ENCODE data around the gene TSPAN14.

The TSPAN14 gene

DNA sequence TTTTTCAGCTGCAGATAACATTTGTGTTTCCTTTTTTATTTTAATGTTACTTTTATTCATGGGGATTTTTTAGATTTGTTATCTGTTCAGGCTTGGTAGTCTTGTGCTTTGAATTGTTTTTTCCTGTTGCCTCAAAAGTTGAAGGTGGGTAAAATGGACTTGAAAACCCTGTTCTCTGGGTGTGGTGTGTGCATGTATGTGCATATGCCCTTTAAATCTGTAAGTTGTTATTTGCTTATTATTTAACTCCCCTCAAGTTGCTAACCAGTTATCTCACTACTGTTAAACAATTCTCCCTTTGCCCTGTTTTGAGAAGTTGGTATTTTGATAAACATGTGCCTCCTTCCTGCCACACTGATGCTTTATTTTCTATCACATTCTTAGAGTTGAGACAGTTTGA is 30.6 kb downstream of the TSPAN14 start:
- DNase-seq (ENCODE audit: low read depth) = no peak
- no peak overlapping the region for H3K4me3 ChIP-seq (ENCODE audit: low read depth, low read length)
- TF ChIP-seq, protein P1, sequence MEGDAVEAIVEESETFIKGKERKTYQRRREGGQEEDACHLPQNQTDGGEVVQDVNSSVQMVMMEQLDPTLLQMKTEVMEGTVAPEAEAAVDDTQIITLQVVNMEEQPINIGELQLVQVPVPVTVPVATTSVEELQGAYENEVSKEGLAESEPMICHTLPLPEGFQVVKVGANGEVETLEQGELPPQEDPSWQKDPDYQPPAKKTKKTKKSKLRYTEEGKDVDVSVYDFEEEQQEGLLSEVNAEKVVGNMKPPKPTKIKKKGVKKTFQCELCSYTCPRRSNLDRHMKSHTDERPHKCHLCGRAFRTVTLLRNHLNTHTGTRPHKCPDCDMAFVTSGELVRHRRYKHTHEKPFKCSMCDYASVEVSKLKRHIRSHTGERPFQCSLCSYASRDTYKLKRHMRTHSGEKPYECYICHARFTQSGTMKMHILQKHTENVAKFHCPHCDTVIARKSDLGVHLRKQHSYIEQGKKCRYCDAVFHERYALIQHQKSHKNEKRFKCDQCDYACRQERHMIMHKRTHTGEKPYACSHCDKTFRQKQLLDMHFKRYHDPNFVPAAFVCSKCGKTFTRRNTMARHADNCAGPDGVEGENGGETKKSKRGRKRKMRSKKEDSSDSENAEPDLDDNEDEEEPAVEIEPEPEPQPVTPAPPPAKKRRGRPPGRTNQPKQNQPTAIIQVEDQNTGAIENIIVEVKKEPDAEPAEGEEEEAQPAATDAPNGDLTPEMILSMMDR (IDR thresholded peaks at IDR 0.05; ENCODE audit: low read depth, low read length) = no peak
- TF ChIP-seq POLR2A (IDR thresholded peaks at IDR 0.05; ENCODE audit: extremely low read depth, insufficient read length) (no peak), MYC (IDR thresholded peaks at IDR 0.05; ENCODE audit: low read depth, low read length) (no peak)
- TF ChIP-seq, protein P2, sequence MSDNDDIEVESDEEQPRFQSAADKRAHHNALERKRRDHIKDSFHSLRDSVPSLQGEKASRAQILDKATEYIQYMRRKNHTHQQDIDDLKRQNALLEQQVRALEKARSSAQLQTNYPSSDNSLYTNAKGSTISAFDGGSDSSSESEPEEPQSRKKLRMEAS (IDR thresholded peaks at IDR 0.05; ENCODE audit: low read depth, low read length) = no peak

DNA sequence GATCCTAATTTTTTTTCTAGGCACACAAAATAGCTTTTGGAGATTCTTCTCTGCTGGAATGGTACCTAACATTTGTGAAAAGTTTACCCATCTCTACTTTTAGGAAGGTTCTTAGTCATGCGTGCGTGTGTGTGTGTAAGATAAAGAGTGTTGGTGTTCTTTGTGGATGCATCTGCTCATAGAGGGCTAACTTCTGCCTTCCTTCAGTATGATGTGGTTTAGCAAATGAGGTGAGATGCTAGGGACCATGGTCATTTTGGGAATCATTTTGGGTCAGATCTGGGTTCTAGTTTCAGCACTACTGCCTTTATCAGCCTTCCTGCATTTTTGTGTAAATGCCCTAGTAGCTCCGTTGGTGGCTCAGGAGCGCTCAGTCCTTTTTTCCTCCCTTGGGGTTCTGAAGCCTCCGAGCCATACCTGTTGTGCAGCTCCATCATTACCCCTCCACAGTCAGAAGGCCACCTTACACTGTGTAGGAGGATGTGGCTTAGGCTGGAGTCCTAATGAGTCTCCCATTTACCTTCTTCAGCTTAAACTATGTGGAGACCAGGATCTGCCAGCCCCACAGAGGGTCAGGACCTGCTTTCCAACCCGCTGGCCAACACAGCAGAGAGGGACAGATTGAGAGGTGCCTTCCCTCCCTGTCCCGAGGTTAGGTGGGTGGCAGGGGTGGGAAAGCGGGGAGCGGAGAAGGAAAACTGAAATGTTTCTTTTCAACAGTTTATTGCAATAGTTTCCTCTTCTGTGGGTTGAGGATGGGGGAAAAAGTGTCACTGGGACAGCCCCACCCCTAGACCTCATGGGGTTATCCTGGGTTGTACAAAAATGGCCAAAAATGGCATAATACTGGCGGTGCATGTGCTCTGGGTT is 31.2 kb downstream of the TSPAN14 start:
- peak; percentile 58 for DNase-seq (ENCODE audit: low read depth)
- TF ChIP-seq POLR2A (IDR thresholded peaks at IDR 0.05; ENCODE audit: extremely low read depth, insufficient read length) = no peak
- no peak overlapping the region for H3K4me3 ChIP-seq (ENCODE audit: low read depth, low read length)

DNA sequence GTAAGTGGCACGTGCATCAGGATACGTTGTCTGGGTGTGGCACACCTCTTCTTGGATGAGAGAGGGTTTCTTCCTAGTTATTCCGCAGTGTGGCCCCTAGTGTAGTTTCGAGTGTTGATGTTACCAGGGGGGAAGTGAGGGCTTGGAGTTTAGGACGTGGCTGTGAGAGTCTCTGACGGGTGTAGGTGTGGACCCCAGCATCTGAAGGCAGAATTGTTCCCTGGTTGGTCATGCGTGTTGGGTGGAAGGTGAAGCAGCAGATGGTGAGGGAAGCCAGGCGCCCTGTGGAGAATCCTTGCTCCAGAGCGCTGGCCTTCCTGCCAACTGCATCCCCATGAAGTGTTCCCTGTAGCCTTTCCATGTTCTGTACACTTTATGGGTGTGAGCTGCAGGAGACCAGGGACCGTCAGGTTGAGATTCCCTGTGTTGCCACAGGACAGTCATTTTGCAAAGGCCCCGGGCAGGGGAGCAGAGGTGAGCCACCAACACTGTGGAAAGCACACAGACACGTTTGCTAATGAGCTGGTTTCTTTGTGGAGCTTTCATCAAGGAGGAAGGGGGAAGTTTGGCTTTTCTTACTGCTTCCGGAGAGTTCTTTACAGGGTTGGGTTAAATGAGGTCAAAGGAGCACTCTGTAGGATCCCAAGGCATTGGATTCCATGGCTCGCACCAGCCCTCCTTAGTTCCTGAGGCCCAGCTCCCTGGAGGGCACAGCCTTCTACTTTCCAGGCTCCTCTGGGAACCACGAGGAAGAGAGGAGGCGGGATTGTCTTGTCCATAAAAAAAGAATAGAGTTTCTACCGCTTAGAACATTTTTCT is 32.0 kb downstream of the TSPAN14 start:
- H3K4me3 ChIP-seq (ENCODE audit: low read depth, low read length) = peak overlapping the region; percentile 14
- DNase-seq (ENCODE audit: low read depth) = peak; percentile 74
- TF ChIP-seq, protein P2 (IDR thresholded peaks at IDR 0.05; ENCODE audit: low read depth, low read length) = peak; percentile 80
- TF ChIP-seq MYC (IDR thresholded peaks at IDR 0.05; ENCODE audit: low read depth, low read length) = no peak

DNA sequence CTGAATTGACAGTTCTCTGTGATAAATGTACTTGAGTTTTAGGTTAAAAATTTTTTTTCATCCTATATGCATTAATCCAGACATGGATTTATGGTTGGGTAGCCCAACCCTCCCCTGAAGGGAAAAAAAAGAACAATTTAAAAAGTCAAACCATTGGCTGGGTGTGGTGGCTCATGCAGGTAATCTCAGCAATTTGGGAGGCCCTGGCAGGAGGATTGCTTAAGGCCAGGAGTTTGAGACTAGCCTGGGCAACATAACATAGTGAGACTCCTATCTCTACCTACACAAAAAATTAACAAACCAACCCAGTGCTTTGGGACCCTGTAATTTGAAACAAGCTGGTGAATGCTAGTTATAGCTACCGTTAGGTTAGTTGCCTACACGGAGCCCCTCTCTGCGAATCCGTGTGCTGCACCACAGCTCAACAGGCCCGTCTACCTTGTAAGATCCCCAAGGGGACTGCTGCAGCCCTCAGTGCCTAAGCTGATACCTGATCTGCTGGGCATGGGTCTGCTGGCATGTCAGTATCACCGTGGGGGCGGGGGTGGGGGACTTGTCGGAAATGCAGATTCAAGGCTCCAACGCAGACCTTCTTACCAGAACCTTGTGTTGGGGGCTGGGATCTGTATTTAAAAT is 32.8 kb downstream of the TSPAN14 start:
- TF ChIP-seq MYC (IDR thresholded peaks at IDR 0.05; ENCODE audit: low read depth, low read length) = no peak
- TF ChIP-seq, protein P1 (IDR thresholded peaks at IDR 0.05; ENCODE audit: low read depth, low read length) = no peak
- TF ChIP-seq POLR2A (IDR thresholded peaks at IDR 0.05; ENCODE audit: extremely low read depth, insufficient read length) = no peak
- TF ChIP-seq, protein P2 (IDR thresholded peaks at IDR 0.05; ENCODE audit: low read depth, low read length) = no peak
- peak overlapping the region; percentile 14 for H3K4me3 ChIP-seq (ENCODE audit: low read depth, low read length)
- DNase-seq (ENCODE audit: low read depth) = no peak

DNA sequence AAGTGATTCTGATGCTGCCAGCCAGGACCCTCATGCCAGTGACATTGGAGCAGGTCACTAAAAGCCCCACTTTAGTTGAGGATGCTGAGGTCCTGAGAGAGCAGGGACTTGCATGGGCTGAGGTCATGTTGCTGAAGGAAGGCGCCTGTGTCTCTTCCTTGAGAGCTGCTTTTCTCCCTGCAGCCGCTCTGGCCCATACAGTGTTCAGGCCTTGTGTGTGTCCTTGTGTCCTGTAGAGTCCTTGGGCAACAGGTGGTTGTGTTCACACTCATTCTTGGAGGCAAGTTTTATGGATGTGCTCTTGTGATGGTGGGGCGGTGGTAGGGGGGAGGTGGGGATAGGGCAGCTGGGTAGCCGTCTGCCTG is 33.3 kb downstream of the TSPAN14 start:
- no peak for DNase-seq (ENCODE audit: low read depth)

More for the DNA sequence above, 33.3 kb downstream of the TSPAN14 start:
- H3K4me3 ChIP-seq (ENCODE audit: low read depth, low read length) = no peak overlapping the region
- TF ChIP-seq, protein P2 (IDR thresholded peaks at IDR 0.05; ENCODE audit: low read depth, low read length) = no peak; the same call in 1 of the 2 replicates
- TF ChIP-seq MYC (IDR thresholded peaks at IDR 0.05; ENCODE audit: low read depth, low read length) (no peak), POLR2A (IDR thresholded peaks at IDR 0.05; ENCODE audit: extremely low read depth, insufficient read length) (no peak)
- TF ChIP-seq, protein P1 (IDR thresholded peaks at IDR 0.05; ENCODE audit: low read depth, low read length) = no peak

Measured in NB4 (cell line).